Activated T-cell treated with anti-CD3 and anti-CD28 coated beads for 24 hours (primary cell): ENCODE data around the gene C3orf22.

Source experiments
- DNase-seq: peaks from one replicate; pipeline ENCODE4 v3.0.0-alpha.2; 2020; ENCODE audit warnings: low read depth

C3orf22 gene

GRCh38 chr3:126556637-126557414 is 1.9 kb downstream of the C3orf22 start:
- no peak for DNase-seq

GRCh38 chr3:126555795-126556636 is 2.7 kb downstream of the C3orf22 start:
- no peak for DNase-seq

- no peak for DNase-seq
These were observed 3.9 kb downstream of the C3orf22 start for GRCh38 chr3:126554560-126555525.

GRCh38 chr3:126553284-126554084 is 5.2 kb downstream of the C3orf22 start:
- no peak for DNase-seq

- no peak for DNase-seq
These were observed 5.9 kb downstream of the C3orf22 start for GRCh38 chr3:126552688-126553283.

GRCh38 chr3:126551839-126552687 is 6.7 kb downstream of the C3orf22 start:
- no peak for DNase-seq

DNA sequence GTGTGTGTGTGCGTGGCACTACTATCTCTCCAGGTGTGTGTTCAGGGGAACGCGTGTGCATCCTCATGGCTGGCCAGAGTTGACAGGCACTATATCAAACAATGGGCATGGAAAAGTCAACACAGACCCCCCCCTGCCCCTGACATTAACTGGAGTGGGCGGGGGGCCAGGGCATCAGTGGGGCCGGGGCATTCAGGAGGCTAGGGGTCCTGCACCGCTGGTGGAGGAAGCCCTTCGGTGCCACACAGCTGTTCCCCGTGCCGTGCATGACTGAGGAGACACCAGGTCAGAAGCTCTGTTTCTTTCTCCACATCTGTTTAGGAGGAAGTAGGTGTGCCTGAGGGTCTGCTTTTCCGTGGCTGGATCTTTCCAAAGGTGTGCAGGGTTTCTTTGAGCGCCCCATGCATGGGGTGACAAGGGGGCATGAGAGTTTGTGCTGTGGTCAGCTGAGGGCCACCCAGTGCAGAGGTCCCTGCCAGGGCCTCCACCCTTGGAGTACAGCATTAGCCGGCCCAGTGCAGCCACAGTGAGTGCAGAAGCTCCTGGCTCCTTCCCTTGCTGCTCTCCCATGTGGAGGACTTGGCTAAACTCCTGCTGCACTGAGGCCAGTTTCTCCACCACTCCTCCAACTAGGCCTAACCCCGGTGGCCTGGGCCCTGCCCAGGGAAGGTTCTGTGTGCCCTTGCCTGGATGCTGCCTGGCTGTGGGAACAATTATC is 7.5 kb downstream of the C3orf22 start:
- DNase-seq = no peak

GRCh38 chr3:126550488-126551051 is 8.2 kb downstream of the C3orf22 start:
- DNase-seq = no peak

- DNase-seq = no peak
These were observed 8.8 kb downstream of the C3orf22 start for GRCh38 chr3:126549861-126550487.

DNA sequence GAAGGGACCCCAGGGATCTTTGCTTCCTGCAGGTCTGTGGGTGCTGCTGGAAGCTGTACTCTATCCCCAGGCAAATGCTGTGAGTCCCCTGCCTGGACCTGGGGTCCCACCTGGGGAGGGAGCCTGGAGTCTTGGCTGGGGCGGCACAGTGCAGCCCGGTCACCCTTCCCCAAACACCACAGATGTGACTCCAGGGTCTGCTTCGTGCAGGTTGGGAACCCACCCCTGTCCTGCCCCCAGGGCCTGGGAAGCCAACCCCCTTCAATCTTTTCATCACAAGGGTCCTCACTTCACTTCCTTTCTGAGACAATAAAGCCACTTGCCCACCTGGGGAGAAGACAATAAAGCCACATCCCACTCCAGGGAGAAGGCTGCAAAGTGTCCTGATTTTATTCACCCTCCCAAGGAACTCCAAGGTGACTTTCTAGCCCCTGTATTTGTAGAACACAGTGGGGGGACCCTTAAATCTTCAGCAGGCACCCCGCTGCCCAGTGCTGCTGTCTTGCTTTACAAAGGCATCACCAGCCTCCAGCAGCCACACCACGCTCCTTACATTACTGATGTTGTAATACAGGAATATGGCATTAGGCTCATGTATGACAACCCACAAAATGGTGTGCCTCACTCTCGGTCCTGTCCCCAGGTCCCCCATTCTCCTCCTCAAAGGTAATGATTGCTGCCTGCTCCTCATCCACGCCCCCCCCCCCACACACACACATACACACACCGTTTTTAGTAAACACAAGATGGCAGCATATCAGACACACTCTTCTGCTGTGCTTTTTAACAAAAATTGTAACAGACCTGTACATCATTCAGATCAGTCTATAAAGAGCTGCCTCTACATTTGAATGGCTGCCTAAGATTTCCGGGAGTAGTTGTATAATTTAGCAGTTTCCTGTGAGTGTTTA is 9.9 kb downstream of the C3orf22 start:
- no peak for DNase-seq

- DNase-seq = no peak
These were observed 11.0 kb downstream of the C3orf22 start for GRCh38 chr3:126547721-126548120.

DNA sequence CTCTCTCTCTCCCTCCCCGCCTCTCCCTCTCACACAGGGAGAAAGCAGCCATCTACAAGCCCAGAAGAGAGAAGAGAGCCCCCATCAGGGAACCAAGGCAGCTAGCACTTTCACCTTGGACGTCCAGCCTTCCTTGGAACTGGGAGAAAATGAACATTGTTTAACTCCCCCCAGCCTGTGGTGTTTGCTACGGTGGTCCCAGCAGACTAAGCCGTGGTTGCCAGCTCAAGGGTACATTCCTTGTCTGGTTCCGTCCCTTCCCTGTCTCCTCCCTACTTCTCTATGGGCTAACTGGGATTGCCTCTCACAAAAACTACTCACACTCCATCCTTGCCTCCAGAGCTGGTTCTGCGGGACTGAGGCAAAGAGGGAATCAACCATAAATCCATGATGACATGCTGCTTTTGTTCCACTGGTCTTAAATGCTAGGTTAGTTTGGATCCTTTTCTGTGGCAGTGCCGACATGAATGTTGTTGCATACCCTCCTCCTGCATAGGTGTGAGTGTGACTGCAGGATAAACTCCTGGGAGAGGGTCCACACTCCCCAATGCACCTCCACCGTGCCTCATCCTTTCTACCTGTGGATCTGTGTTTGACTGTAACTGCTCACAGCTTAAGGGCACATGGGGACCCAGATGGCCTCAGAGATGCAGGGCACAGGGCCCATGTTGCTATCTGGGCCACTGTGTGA is 12.0 kb downstream of the C3orf22 start:
- DNase-seq = no peak

- no peak for DNase-seq
These were observed 12.7 kb downstream of the C3orf22 start for GRCh38 chr3:126546013-126546412.

DNA sequence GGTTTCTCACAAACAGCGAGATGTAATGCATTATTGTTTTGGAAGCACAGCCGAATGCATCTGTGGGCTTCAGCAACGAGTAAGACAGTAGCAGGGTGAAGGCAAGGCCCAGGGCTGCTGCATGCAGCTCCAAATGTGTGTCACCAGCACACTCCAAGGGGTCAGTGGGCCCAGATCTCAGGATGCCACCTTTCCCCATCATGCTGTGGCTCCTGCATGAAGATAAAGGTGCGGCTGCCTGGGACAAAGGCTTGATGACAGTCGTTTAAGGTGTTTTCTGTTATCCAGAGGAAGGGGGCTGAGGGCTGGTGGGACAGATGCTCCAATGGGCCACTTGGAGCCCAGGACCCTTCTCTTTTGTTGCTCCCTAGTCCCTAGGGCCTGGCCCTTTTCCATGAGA is 13.2 kb downstream of the C3orf22 start:
- DNase-seq = no peak

DNA sequence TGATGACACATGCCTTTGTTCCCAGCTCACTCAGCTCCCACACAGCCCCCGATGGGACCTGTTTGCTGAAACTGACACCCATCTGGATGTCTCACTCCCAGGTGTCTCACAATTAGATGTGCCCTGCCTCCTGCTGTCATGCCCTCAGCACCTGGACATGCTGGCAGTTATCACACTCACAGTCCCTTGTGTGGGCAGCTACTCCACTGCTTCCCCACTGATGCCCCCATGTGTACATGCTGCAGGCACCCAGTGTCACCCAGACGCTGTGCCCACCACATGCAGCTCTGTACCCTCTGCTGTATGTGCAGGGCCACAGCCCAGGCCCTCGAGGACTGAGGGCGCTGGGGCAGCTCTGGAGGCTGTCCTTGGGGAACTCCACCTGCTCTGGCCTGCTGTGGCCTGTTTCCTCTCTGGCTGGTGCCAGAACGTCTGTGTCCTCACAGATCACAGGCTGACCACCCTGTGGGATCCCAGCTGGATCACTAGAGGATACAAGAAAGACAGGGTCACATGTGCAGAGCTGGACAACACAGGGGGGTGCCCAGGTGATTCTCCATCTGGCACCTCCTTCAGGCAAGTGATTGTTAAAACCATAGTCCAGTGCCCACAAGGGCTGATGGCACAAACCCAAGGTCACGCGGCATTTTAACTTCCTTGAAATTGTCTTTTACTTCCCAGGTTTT is 14.0 kb downstream of the C3orf22 start:
- no peak for DNase-seq

- DNase-seq = no peak
These were observed 15.2 kb downstream of the C3orf22 start for GRCh38 chr3:126543457-126544061.
